Central memory CD8-positive, alpha-beta T cell (primary cell): ENCODE measurements around the gene ZFYVE21.

ENCODE experiments used
- ATAC-seq: fragments of 150-1000 bp; cut with Tn5 transposase; replicated peaks from 2 replicates; pipeline ENCODE4 v1.10.0; 2022; ENCODE audit warnings: mild to moderate bottlenecking, moderate FRiP score, moderate number of reproducible peaks; ENCODE audit not compliant: poor library complexity, severe bottlenecking; ENCODE audit errors: extremely low read depth
- DNase-seq, 2 donors: peaks; one replicate each; pipeline ENCODE4 v3.0.0; 2021; ENCODE audit warnings: low spot score in 2 of 2
- H3K27ac Mint-ChIP-seq: one replicate; pipeline ENCODE4 v1.8.0; 2022; ENCODE audit warnings: low read depth, mild to moderate bottlenecking, moderate library complexity, mixed read lengths
- H3K27me3 Mint-ChIP-seq: one replicate; pipeline ENCODE4 v1.8.0; 2022; ENCODE audit warnings: mixed read lengths
- H3K36me3 Mint-ChIP-seq: one replicate; pipeline ENCODE4 v1.8.0; 2022; ENCODE audit warnings: mild to moderate bottlenecking, moderate library complexity, mixed read lengths; ENCODE audit not compliant: insufficient read depth
- H3K4me1 Mint-ChIP-seq: one replicate; pipeline ENCODE4 v1.8.0; 2022; ENCODE audit warnings: mixed read lengths
- H3K4me3 Mint-ChIP-seq: one replicate; pipeline ENCODE4 v1.8.0; 2022; ENCODE audit warnings: mild to moderate bottlenecking, moderate library complexity, mixed read lengths
- H3K9me3 Mint-ChIP-seq: one replicate; pipeline ENCODE4 v1.8.0; 2022; ENCODE audit warnings: mixed read lengths

The ZFYVE21 gene

GRCh38 chr14:103725001-103725682 is 9.5 kb downstream of the ZFYVE21 start:
- no peak for DNase-seq
- Mint-ChIP-seq H3K36me3 (peaks cover 11% of the 10 kb centered on the region), H3K27ac (no peak overlapping the region), H3K4me3 (no peak overlapping the region), H3K27me3 (no peaks in the 10 kb centered on the region), H3K4me1 (peaks cover 10% of the 10 kb centered on the region), H3K9me3 (no peaks in the 10 kb centered on the region)
- ATAC-seq: no peak

DNA sequence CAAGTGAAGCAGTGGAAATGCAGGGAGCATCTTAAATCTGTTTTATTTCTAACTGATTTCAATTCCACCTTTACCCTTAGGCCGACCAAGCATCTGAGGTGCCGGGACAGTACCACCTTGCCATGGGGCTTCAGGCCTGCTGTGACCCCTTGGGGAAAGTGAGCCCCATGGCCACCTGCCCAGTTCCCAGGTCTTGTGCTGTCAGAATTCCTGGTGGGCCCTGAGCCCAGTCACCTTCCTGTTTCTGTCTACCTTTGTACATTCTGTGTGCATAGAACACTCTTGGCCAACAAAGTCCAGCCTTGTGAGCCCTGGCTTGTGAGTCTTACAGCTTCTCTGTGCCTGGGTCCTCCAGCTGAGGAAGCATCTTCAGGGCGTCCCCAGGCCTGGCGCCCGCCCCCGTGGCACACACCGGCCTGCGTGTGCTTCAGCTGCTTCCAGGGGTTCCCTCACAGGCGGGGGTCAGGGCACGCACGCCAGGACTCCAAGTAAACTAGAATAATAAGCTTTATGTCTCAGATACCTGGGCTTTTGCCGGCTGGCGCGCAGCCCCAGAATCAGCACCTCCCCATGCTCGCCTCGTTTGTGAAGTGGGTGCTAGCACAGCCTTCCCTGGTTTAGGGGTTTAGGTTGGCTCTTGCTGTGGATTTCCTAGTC is 10.3 kb downstream of the ZFYVE21 start:
- H3K9me3 Mint-ChIP-seq: no peaks in the 10 kb centered on the region
- peaks cover 10% of the 10 kb centered on the region for H3K4me1 Mint-ChIP-seq
- no peaks in the 10 kb centered on the region for H3K27me3 Mint-ChIP-seq
- no peak overlapping the region for H3K4me3 Mint-ChIP-seq
- ATAC-seq: no peak
- DNase-seq: no peak
- no peak overlapping the region for H3K27ac Mint-ChIP-seq
- H3K36me3 Mint-ChIP-seq: peaks cover 11% of the 10 kb centered on the region

DNA sequence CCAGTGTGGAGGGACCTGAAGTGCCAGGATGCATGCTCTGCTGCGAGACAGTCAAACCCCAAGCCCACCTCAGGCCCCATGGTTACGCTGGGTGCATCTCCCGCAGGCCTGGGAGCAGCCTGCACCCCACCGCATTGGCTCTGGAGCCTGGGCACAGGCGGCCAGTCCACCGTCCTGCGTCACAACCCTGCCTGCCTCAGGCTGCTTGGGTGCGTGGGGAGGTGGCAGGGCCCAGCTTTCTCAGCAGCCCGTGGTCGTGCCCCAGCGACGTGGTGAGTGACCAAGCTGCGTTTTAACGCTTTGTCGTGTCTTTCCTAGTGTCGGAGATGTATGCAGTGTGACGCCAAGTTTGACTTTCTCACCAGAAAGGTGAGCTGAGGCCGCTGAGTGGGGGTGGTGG is 10.9 kb downstream of the ZFYVE21 start:
- H3K36me3 Mint-ChIP-seq: peaks cover 9% of the 10 kb centered on the region
- H3K9me3 Mint-ChIP-seq: no peaks in the 10 kb centered on the region
- no peaks in the 10 kb centered on the region for H3K27me3 Mint-ChIP-seq
- no peak overlapping the region for H3K27ac Mint-ChIP-seq
- H3K4me1 Mint-ChIP-seq: peaks cover 6% of the 10 kb centered on the region
- ATAC-seq (no peak), DNase-seq (no peak)
- H3K4me3 Mint-ChIP-seq: no peak overlapping the region

DNA sequence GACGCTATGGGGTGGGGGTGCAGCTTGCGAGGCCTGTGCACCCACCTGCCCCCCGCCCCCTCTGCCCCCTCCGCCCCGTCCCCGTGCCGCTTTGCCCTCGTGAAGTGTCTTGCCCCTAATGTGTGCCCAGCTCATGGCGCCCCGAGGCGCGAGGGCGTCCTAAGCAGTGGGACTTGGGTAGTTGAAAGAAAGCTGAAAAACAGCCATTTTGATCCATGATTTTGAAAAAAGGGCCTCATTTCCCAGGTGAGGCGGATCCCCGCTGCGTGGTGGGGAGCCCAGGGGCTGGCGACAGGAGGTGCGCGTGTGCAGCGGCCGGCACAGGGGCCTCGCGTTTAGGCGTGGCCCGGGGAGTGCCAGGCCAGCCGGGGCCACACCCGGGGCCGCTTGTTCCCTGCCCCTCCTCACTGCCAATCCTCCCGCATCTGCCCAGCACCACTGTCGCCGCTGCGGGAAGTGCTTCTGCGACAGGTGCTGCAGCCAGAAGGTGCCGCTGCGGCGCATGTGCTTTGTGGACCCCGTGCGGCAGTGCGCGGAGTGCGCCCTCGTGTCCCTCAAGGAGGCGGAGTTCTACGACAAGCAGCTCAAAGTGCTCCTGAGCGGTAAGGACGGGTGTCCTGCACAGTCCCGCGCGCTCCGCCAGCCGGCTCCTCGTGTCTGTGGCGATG is 11.8 kb downstream of the ZFYVE21 start:
- Mint-ChIP-seq H3K9me3 (no peaks in the 10 kb centered on the region), H3K27ac (no peak overlapping the region), H3K27me3 (no peaks in the 10 kb centered on the region), H3K4me3 (no peak overlapping the region), H3K36me3 (peaks cover 9% of the 10 kb centered on the region), H3K4me1 (peaks cover 6% of the 10 kb centered on the region)
- ATAC-seq: no peak
- no peak for DNase-seq

- Mint-ChIP-seq H3K4me1 (peaks cover 6% of the 10 kb centered on the region), H3K27me3 (no peaks in the 10 kb centered on the region), H3K27ac (no peak overlapping the region), H3K4me3 (no peak overlapping the region), H3K36me3 (peaks cover 9% of the 10 kb centered on the region), H3K9me3 (no peaks in the 10 kb centered on the region)
- DNase-seq (no peak), ATAC-seq (no peak)
Measured at GRCh38 chr14:103728141-103728540, 12.5 kb downstream of the ZFYVE21 start.

DNA sequence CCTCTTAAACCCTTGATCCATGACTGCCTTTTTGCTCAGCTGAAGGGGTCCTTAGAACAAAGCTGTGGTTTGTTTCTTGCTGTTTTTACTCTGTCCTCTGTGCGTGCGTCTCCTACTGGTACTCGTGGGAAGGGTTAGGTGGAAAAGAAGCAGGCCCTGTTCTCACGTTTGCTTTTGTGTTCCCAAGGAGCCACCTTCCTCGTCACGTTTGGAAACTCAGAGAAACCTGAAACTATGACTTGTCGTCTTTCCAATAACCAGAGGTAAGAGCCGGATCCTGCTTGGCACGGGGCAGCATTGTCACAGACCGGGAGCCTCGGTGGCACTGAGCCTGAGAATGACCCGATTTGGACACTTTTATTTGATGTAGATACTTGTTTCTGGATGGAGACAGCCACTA is 13.1 kb downstream of the ZFYVE21 start:
- no peak overlapping the region for H3K4me3 Mint-ChIP-seq
- H3K27ac Mint-ChIP-seq: no peak overlapping the region
- H3K9me3 Mint-ChIP-seq: no peaks in the 10 kb centered on the region
- DNase-seq (no peak), ATAC-seq (no peak)
- H3K27me3 Mint-ChIP-seq: no peaks in the 10 kb centered on the region
- peaks cover 6% of the 10 kb centered on the region for H3K4me1 Mint-ChIP-seq
- H3K36me3 Mint-ChIP-seq: peaks cover 9% of the 10 kb centered on the region

GRCh38 chr14:103729496-103730448 is 14.2 kb downstream of the ZFYVE21 start:
- Mint-ChIP-seq H3K27me3 (no peaks in the 10 kb centered on the region), H3K36me3 (peaks cover 10% of the 10 kb centered on the region), H3K4me1 (peaks cover 6% of the 10 kb centered on the region)

DNA sequence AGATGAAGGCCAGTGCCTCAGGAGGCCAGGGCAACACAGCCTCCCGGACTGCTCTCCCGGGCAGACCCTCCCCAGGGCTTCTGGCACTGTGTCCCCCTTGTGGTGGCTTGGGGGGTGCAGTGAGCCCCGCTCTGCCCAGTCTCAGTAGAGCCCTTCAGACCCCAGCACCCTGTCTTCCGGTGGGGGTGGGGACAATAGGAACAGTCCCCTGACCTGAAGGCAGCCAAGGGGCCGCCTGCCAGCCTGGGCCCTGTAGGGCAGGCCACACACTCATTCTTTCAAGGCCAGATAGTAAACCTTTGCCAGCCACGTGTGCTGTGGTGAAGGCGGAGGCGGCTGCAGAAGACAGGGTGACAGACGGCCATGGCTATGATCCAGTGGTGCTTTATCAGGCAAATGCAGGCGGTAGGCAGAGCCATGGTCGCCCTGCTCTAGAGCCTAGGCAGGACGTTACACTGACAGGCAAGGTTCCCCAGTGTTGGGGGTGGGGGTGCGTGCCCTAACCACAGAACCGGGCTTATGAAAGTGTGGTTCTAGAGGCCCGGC is 15.0 kb downstream of the ZFYVE21 start:
- Mint-ChIP-seq H3K27ac (peak overlapping the region; percentile 25), H3K4me1 (peaks cover 6% of the 10 kb centered on the region), H3K4me3 (no peak overlapping the region), H3K36me3 (peaks cover 12% of the 10 kb centered on the region), H3K9me3 (no peaks in the 10 kb centered on the region), H3K27me3 (no peaks in the 10 kb centered on the region)
- DNase-seq (no peak), ATAC-seq (no peak)

More at GRCh38 chr14:103729496-103730448, 14.2 kb downstream of the ZFYVE21 start:
- H3K4me3 Mint-ChIP-seq: no peak overlapping the region
- H3K9me3 Mint-ChIP-seq: no peaks in the 10 kb centered on the region
- ATAC-seq (no peak), DNase-seq (no peak)
- H3K27ac Mint-ChIP-seq: peak overlapping the region; percentile 25

GRCh38 chr14:103731481-103731880 is 15.9 kb downstream of the ZFYVE21 start:
- Mint-ChIP-seq H3K9me3 (no peaks in the 10 kb centered on the region), H3K27ac (no peak overlapping the region), H3K4me1 (peaks cover 6% of the 10 kb centered on the region), H3K36me3 (peaks cover 12% of the 10 kb centered on the region), H3K27me3 (no peaks in the 10 kb centered on the region), H3K4me3 (no peak overlapping the region)
- ATAC-seq: no peak
- no peak for DNase-seq

GRCh38 chr14:103731916-103732867 is 16.6 kb downstream of the ZFYVE21 start:
- peaks cover 12% of the 10 kb centered on the region for H3K36me3 Mint-ChIP-seq
- ATAC-seq: no peak
- H3K4me3 Mint-ChIP-seq: no peak overlapping the region
- no peak for DNase-seq
- no peaks in the 10 kb centered on the region for H3K9me3 Mint-ChIP-seq
- H3K4me1 Mint-ChIP-seq: peaks cover 6% of the 10 kb centered on the region
- no peaks in the 10 kb centered on the region for H3K27me3 Mint-ChIP-seq
- H3K27ac Mint-ChIP-seq: no peak overlapping the region

DNA sequence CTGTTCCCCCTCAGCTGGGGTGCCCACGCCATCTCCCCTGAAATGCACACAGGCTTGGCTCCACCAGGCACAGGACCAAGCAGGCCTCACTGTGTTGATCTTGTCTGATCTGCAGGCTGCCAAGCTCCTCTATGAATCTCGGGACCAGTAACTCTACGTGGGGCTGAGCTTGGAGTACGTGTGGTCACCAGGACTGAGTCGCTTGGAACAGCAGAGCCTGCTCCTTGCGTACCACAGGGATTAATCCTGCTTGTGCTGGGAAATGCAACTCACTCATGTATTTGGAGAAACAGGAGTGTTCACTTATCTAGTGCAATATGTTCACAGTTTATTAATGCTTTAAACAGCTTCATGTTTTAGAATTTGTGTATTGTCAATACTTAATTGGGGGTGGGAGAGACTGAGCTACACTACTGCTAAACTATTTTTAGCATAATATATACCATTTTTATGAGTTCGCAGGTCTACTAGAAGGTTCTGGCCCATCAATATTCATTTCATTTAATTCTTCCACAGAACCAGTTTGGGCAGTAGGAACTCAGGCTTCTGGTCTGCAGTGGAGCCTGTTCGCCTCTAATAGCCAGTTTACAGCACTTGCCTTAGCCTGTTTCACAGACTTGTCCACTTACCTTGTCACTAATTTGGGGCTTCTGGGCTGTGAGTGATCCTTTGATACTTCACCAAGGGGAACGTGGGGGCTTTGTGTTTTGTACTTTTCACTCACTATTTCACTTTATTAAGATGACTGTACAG is 17.4 kb downstream of the ZFYVE21 start:
- H3K27me3 Mint-ChIP-seq: no peaks in the 10 kb centered on the region
- no peak for ATAC-seq
- peaks cover 15% of the 10 kb centered on the region for H3K36me3 Mint-ChIP-seq
- peaks cover 6% of the 10 kb centered on the region for H3K4me1 Mint-ChIP-seq
- no peak overlapping the region for H3K4me3 Mint-ChIP-seq
- DNase-seq: no peak
- H3K9me3 Mint-ChIP-seq: no peaks in the 10 kb centered on the region
- no peak overlapping the region for H3K27ac Mint-ChIP-seq
